Endothelial cell of umbilical vein (primary cell): ENCODE measurements around the gene AGA. TPM values are rescaled to one million over a fixed set of nuclear protein-coding genes. Genes with fewer than 3 reads are reported as not detected.

Experiments
- BruUV-seq: library from RNA; stranded (reverse); fragments of 400-500 nt; replicated peaks from 2 replicates; lab custom pipeline; 2021; lab: Mats Ljungman, UMichigan
- CTCF ChIA-PET: fragments of 300-600, 350-600 bp; sonication (Branson Sonifier 250); formaldehyde crosslinking; loops from one replicate; lab custom pipeline; 2021; ENCODE audit warnings: antibody characterized with exemption, inconsistent platforms; lab: Charles Lee
- POLR2A ChIA-PET: fragments of 300-600, 350-600 bp; sonication (Branson Sonifier 250); formaldehyde crosslinking; loops from one replicate; lab custom pipeline; 2021; ENCODE audit warnings: antibody characterized with exemption, inconsistent platforms; lab: Charles Lee
- DNase-seq: peaks from one replicate; pipeline ENCODE4 v3.0.0-alpha.2; 2011; ENCODE audit warnings: low read depth, low spot score
- FAIRE-seq: peaks from 2 replicates; lab custom pipeline; 2011; peaks lifted over from hg19 to GRCh38; lab: Jason Lieb, UNC
- H2AFZ ChIP-seq: 2 replicates; pipeline ENCODE4 v1.6.0; 2012; ENCODE audit warnings: low read depth, low read length, control low read depth, inconsistent platforms
- H3K27ac ChIP-seq: 2 replicates; pipeline ENCODE4 v1.5.1; 2011; ENCODE audit warnings: low read depth, mild to moderate bottlenecking, control low read depth, low read length, moderate library complexity; ENCODE audit not compliant: insufficient read depth
- H3K27me3 ChIP-seq, 2 experiments: 2 replicates each; pipeline versions ENCODE4 v1.6.0 to v1.6.1; 2011; ENCODE audit warnings: low read length in 2 of 2, mixed read lengths in 1 of 2; ENCODE audit not compliant: control insufficient read depth in 2 of 2, insufficient read depth in 2 of 2
- H3K36me3 ChIP-seq, 2 experiments: 2 replicates in 1 of 2; 3 replicates in 1 of 2; pipeline ENCODE4 v1.5.1; 2011; ENCODE audit warnings: low read length in 2 of 2, mild to moderate bottlenecking in 1 of 2, moderate library complexity in 1 of 2; ENCODE audit not compliant: control insufficient read depth in 2 of 2, insufficient read depth in 2 of 2; ENCODE audit errors: extremely low read depth in 1 of 2
- H3K4me1 ChIP-seq: 3 replicates; pipeline ENCODE4 v1.5.1; 2011; ENCODE audit warnings: mild to moderate bottlenecking, low read length; ENCODE audit not compliant: control insufficient read depth, insufficient read depth; ENCODE audit errors: extremely low read depth
- H3K4me2 ChIP-seq: 2 replicates; pipeline ENCODE4 v1.6.1; 2011; ENCODE audit warnings: low read length, control low read depth, mixed read lengths; ENCODE audit not compliant: insufficient read depth
- H3K4me3 ChIP-seq, 3 experiments: fragments of 200-600 bp in 1 of 3; sonication (generic), shearing (Covaris generic) in 1 of 3; replicated peaks in 1 of 3; 2 replicates each; pipeline ENCODE4 v1.5.1; 2011 to 2016; ENCODE audit warnings: control low read depth in 3 of 3, low read length in 3 of 3, mild to moderate bottlenecking in 2 of 3, inconsistent platforms in 1 of 3, low read depth in 1 of 3, moderate library complexity in 1 of 3; ENCODE audit not compliant: insufficient read depth in 1 of 3
- H3K79me2 ChIP-seq: 2 replicates; pipeline ENCODE4 v1.6.0; 2012; ENCODE audit warnings: low read length, inconsistent platforms; ENCODE audit not compliant: control insufficient read depth, insufficient read depth
- H3K9ac ChIP-seq: replicated peaks from 2 replicates; pipeline ENCODE3; 2011; ENCODE audit warnings: low read length, control low read depth; ENCODE audit not compliant: insufficient read depth; ENCODE audit errors: extremely low read depth
- H3K9me1 ChIP-seq: replicated peaks from 3 replicates; pipeline ENCODE4 v1.6.0; 2011; ENCODE audit warnings: mild to moderate bottlenecking, low read length; ENCODE audit not compliant: control insufficient read depth, insufficient read depth; ENCODE audit errors: extremely low read depth
- H3K9me3 ChIP-seq: replicated peaks from 2 replicates; pipeline ENCODE4 v1.5.1; 2012; ENCODE audit warnings: low read length, inconsistent platforms; ENCODE audit not compliant: control insufficient read depth, insufficient read depth
- H4K20me1 ChIP-seq: replicated peaks from 2 replicates; pipeline ENCODE3; 2011; ENCODE audit warnings: mild to moderate bottlenecking, low read length; ENCODE audit not compliant: control insufficient read depth, insufficient read depth; ENCODE audit errors: extremely low read depth
- EZH2 ChIP-seq: IDR thresholded peaks from 2 replicates; pipeline ENCODE4 v1.6.1; 2012; ENCODE audit warnings: borderline replicate concordance, low read depth, mild to moderate bottlenecking, moderate library complexity, low read length, inconsistent platforms; ENCODE audit not compliant: severe bottlenecking
- FOS ChIP-seq: IDR thresholded peaks from 2 replicates; pipeline ENCODE4 v1.6.1; 2011; ENCODE audit warnings: mild to moderate bottlenecking, low read length, moderate library complexity, borderline replicate concordance; ENCODE audit not compliant: insufficient read depth
- GATA2 ChIP-seq: IDR thresholded peaks from 2 replicates; pipeline ENCODE4 v1.7.0; 2011; ENCODE audit warnings: low read depth, mild to moderate bottlenecking, moderate library complexity, mixed read lengths, low read length; ENCODE audit not compliant: insufficient read length, insufficient read depth
- JUN ChIP-seq: IDR thresholded peaks from 2 replicates; pipeline ENCODE4 v1.6.1; 2011; ENCODE audit warnings: borderline replicate concordance, low read depth; ENCODE audit not compliant: insufficient read length, insufficient read depth
- MYC ChIP-seq: IDR thresholded peaks from one replicate; pipeline ENCODE4 v1.6.1; 2011; ENCODE audit warnings: mild to moderate bottlenecking, low read depth, low read length
- POLR2A ChIP-seq: IDR thresholded peaks from 2 replicates; pipeline ENCODE4 v1.6.1; 2012; ENCODE audit warnings: low read depth, mild to moderate bottlenecking, control low read depth, low read length
- POLR2AphosphoS5 ChIP-seq: IDR thresholded peaks from 2 replicates; pipeline ENCODE4 v1.6.1; 2012; ENCODE audit warnings: low read depth, mild to moderate bottlenecking, control low read depth, low read length, moderate library complexity; ENCODE audit not compliant: insufficient read depth
- dilution Hi-C: fragments of 300-500 bp; cut with MboI; formaldehyde crosslinking; loops from one replicate; pipeline ENCODE4 v1.15.0; 2019; ENCODE audit warnings: low sequenced_read_pairs; ENCODE audit not compliant: extremely low pct_ligation_motif_present
- intact Hi-C: fragments of 100-400 bp; cut with micrococcal nuclease; formaldehyde crosslinking; loops from one replicate; pipeline ENCODE4 v1.10.0; 2022
- polyA plus RNA-seq, 4 experiments: library from polyadenylated mRNA; depleted of rRNA in 3 of 4; stranded (reverse) in 3 of 4; unstranded in 1 of 4; fragments of >200 nt; gene quantifications; 2 replicates each; pipeline versions ENCODE4 v1.2.1 to v1.2.3, GENCODE V29; 2011 to 2012; ENCODE audit warnings: missing spikeins in 1 of 4
- total RNA-seq: library from RNA; stranded (reverse); gene quantifications from 2 replicates; pipeline ENCODE4 v1.2.3, GENCODE V29; 2021
- TF ChIP-seq, protein P1 (sequence below), 2 donors: IDR thresholded peaks; 1 replicate in 1 of 2; 2 replicates in 1 of 2; pipeline ENCODE4 v1.5.1; 2011; ENCODE audit warnings: low read length in 2 of 2, mild to moderate bottlenecking in 2 of 2, moderate library complexity in 2 of 2, control low read depth in 1 of 2, inconsistent platforms in 1 of 2, low read depth in 1 of 2; ENCODE audit not compliant: insufficient read depth in 1 of 2; ENCODE audit errors: extremely low read depth in 1 of 2
- TF ChIP-seq, protein P2 (sequence below): IDR thresholded peaks from 2 replicates; pipeline ENCODE4 v1.6.1; 2011; ENCODE audit not compliant: insufficient read depth, insufficient read length

AGA gene
- total and polyA plus RNA-seq, 2 donors (not counting 3 experiments of a cell fraction or from before 2014, with no cell fraction given) = 14.1 to 16.9 TPM

- FAIRE-seq (no peak), DNase-seq (no peak)
- Histone ChIP-seq H3K4me1 (no peaks in the 10 kb centered on the region), H2AFZ (no peak overlapping the region), H3K27ac (no peak overlapping the region), H3K4me3 (no peak overlapping the region), H3K9ac (no peak overlapping the region), H3K36me3 (no peaks in the 10 kb centered on the region), H3K9me3 (no peaks in the 10 kb centered on the region), H4K20me1 (no peaks in the 10 kb centered on the region), H3K27me3 (no peaks in the 10 kb centered on the region), H3K79me2 (no peaks in the 10 kb centered on the region), H3K9me1 (no peaks in the 10 kb centered on the region), H3K4me2 (no peak overlapping the region)
- no peak for TF ChIP-seq FOS
- TF ChIP-seq, protein P1, sequence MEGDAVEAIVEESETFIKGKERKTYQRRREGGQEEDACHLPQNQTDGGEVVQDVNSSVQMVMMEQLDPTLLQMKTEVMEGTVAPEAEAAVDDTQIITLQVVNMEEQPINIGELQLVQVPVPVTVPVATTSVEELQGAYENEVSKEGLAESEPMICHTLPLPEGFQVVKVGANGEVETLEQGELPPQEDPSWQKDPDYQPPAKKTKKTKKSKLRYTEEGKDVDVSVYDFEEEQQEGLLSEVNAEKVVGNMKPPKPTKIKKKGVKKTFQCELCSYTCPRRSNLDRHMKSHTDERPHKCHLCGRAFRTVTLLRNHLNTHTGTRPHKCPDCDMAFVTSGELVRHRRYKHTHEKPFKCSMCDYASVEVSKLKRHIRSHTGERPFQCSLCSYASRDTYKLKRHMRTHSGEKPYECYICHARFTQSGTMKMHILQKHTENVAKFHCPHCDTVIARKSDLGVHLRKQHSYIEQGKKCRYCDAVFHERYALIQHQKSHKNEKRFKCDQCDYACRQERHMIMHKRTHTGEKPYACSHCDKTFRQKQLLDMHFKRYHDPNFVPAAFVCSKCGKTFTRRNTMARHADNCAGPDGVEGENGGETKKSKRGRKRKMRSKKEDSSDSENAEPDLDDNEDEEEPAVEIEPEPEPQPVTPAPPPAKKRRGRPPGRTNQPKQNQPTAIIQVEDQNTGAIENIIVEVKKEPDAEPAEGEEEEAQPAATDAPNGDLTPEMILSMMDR (IDR thresholded peaks at IDR 0.05; ENCODE audit: extremely low read depth in 1 of 2, insufficient read depth in 1 of 2, low read depth in 1 of 2, low read length in 2 of 2) = no peak
- no peak for TF ChIP-seq MYC
- no peak for TF ChIP-seq POLR2AphosphoS5
- no peak for TF ChIP-seq EZH2
- no peak for TF ChIP-seq GATA2
- no peak for TF ChIP-seq POLR2A
- TF ChIP-seq, protein P2, sequence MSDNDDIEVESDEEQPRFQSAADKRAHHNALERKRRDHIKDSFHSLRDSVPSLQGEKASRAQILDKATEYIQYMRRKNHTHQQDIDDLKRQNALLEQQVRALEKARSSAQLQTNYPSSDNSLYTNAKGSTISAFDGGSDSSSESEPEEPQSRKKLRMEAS = no peak
- TF ChIP-seq JUN = no peak
- no TSS peak for BruUV-seq
- dilution Hi-C loops (no loop called here), intact Hi-C loops (no loop called here)
- ChIA-PET CTCF (no interaction called here), POLR2A (no interaction called here)
These were observed 7.6 kb downstream of the AGA start for GRCh38 chr4:177434667-177435066.
